BJ (cell line): Measurements from ENCODE around the gene EPB41L4B. TPM values are rescaled to one million over a fixed set of nuclear protein-coding genes. Genes with fewer than 3 reads are reported as not detected.

Experiments
- CTCF ChIA-PET: fragments of 350-600 bp; formaldehyde crosslinking; extraction: SDS; loops from one replicate; lab custom pipeline; 2021; ENCODE audit warnings: antibody characterized with exemption, inconsistent platforms; lab: Yijun Ruan, JAX
- POLR2A ChIA-PET: fragments of 300-600 bp; sonication (Branson Sonifier 250); formaldehyde crosslinking; extraction: SDS; loops from one replicate; lab custom pipeline; 2021; ENCODE audit warnings: antibody characterized with exemption; lab: Charles Lee
- DNase-seq: peaks from one replicate; pipeline ENCODE4 v3.0.0-alpha.2; 2011; ENCODE audit warnings: low read depth
- H3K27me3 ChIP-seq: 2 replicates; pipeline ENCODE4 v1.6.0; 2011; ENCODE audit warnings: low read length; ENCODE audit not compliant: control insufficient read depth, insufficient read depth
- H3K36me3 ChIP-seq: 2 replicates; pipeline ENCODE4 v1.5.1; 2011; ENCODE audit warnings: low read length; ENCODE audit not compliant: control insufficient read depth, insufficient read depth
- H3K4me3 ChIP-seq: 2 replicates; pipeline ENCODE4 v1.5.1; 2011; ENCODE audit warnings: low read depth, mild to moderate bottlenecking, control low read depth, low read length
- polyA plus RNA-seq: library from polyadenylated mRNA; depleted of rRNA; stranded (reverse); fragments of >200 nt; gene quantifications from 2 replicates; pipeline ENCODE4 v1.2.3, GENCODE V29; 2011
- TF ChIP-seq, protein P1 (sequence below): IDR thresholded peaks from 2 replicates; pipeline ENCODE4 v1.5.1; 2011; ENCODE audit warnings: low read depth, mild to moderate bottlenecking, control low read depth, inconsistent platforms, low read length, moderate library complexity; ENCODE audit not compliant: insufficient read depth

EPB41L4B gene
- polyA plus RNA-seq, 1 experiment, result 0.21 TPM

DNA sequence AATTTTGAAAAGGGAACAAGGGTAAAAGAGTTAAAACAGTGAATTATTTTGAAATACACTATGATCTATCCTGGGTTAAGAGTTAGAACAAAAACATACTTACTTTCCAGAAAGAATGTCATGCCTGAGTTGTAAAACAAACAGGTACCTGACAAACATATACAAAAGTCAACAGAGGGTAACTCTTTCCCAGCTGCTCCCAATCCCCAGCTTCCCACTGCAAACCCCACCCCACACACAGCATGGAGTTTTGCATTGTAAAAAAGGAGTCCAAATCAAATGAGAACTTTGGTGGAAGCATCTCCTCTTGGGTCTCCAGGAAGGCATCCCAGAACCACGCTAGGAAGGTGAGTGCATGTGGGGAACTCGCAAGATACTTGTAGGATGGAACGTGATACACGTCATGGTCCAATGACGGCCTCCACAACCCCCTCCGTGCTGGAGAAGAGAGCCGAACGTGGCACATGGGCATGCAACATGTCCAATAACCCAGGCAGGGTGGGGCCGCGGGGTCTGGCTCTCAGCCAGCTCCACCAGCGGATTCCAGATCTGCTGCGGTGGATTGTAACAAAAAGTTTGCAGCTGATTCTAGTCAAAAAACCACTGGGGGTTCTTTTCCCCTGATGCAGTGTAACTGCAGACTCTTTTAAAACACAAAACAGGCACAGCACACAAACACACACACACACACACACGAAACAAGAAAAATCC, 55.8 kb downstream of the EPB41L4B start:
- Histone ChIP-seq H3K36me3 (no peaks in the 10 kb centered on the region), H3K27me3 (no peaks in the 10 kb centered on the region; the same call in 1 of the 2 replicates), H3K4me3 (no peak overlapping the region)
- TF ChIP-seq, protein P1, sequence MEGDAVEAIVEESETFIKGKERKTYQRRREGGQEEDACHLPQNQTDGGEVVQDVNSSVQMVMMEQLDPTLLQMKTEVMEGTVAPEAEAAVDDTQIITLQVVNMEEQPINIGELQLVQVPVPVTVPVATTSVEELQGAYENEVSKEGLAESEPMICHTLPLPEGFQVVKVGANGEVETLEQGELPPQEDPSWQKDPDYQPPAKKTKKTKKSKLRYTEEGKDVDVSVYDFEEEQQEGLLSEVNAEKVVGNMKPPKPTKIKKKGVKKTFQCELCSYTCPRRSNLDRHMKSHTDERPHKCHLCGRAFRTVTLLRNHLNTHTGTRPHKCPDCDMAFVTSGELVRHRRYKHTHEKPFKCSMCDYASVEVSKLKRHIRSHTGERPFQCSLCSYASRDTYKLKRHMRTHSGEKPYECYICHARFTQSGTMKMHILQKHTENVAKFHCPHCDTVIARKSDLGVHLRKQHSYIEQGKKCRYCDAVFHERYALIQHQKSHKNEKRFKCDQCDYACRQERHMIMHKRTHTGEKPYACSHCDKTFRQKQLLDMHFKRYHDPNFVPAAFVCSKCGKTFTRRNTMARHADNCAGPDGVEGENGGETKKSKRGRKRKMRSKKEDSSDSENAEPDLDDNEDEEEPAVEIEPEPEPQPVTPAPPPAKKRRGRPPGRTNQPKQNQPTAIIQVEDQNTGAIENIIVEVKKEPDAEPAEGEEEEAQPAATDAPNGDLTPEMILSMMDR, result no peak
- ChIA-PET CTCF (no interaction called here), POLR2A (no interaction called here)
- no peak for DNase-seq

DNA sequence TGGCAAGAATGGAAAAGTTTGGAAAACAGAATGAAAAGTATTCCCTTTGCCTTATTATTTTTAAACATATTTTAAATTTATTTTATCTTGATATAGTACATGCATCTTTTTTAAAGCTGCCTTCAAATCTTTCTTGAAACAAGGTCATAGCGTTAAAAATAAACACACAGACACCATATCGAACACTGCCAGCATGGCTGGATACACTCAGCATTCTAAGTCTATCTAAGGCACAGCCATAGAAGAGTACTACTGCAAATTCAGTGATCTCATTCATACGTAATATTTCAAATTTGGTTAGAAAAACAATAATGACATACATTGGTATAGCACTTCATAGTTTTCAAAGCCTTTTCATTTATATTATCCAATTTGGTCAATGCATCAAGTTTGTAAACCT, 57.5 kb downstream of the EPB41L4B start:
- no peaks in the 10 kb centered on the region for H3K36me3 ChIP-seq
- DNase-seq, result no peak
- no peak overlapping the region for H3K4me3 ChIP-seq
- POLR2A ChIA-PET, result no interaction called here
- H3K27me3 ChIP-seq, result peaks cover 2% of the 10 kb centered on the region
- CTCF ChIA-PET, result no interaction called here
- TF ChIP-seq, protein P1, result no peak

DNA sequence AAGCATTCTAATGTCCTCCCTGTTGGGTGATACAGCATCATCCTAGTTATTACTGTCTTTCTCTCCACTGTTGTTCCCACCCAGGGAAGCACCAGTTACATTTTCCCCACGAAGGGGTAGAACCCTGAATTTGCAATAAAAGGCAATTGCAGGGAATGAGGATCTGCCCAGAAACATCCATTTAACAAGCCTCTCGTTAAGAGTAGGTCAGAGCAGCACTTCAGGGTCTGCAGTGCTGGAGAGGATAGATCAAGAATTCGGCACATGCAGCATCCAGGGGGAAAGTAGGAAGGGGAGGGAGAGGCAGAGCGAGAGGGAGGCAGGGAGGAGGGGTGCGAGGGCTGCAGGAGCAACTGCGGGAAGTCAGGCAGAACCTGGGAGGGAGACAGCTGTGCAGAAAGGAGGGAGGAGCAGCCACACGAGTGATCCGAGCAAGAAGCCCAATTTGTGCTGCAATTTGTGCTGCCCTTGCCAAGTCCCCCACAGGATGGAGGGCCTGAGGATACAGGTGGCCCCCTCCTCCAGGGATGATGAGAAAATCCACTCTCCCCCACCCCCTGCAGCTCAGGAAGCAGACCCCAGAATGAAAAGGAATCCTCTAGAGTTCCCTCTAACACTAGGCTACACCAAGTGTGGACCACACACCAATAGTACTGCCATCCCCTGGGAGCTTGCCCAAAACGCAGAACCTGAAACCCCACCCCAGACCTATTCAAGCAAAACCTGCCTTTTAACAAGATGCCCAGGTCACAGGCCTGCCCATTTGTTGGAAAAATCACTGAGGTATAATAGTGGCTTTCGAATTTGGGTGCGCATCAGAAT, 62.2 kb downstream of the EPB41L4B start:
- H3K4me3 ChIP-seq, result no peak overlapping the region
- ChIA-PET POLR2A (no interaction called here), CTCF (interaction anchor here (1.4 kb wide), 1 partner anchor 9 kb away, joined by 4 read pairs; no protein-coding TSS in a partner anchor)
- H3K27me3 ChIP-seq, result peaks cover 2% of the 10 kb centered on the region; the same call in 1 of the 2 replicates
- DNase-seq, result no peak
- TF ChIP-seq, protein P1, result no peak
- no peaks in the 10 kb centered on the region for H3K36me3 ChIP-seq

GRCh38 chr9:109256336-109256735, 64.5 kb downstream of the EPB41L4B start:
- POLR2A ChIA-PET, result no interaction called here
- TF ChIP-seq, protein P1, result no peak
- Histone ChIP-seq H3K36me3 (no peaks in the 10 kb centered on the region), H3K27me3 (peaks cover 2% of the 10 kb centered on the region; the same call in 1 of the 2 replicates), H3K4me3 (no peak overlapping the region)
- DNase-seq, result no peak
- CTCF ChIA-PET, result interaction anchor here (0.9 kb wide), 1 partner anchor 13 kb away, joined by 4 read pairs; no protein-coding TSS in a partner anchor

DNA sequence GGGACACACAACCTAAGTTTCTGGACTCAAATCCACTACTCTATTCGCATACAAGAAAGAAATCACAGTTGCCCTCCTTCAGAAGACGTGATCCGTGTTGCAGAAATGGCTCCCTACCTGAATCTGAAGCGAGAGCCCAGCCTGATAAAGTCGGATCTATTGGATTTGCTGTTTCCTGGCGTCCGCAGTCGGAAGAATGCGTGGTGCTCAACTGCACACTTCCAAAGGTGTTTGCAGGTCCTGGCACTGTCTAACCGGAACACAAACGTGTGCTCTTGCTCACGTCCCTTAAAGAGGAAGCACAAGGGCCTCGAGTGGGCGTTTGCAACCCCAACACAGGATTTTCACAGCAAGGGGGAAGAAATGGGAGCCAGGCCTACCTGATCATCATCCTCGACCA, 65.5 kb downstream of the EPB41L4B start:
- Histone ChIP-seq H3K36me3 (no peaks in the 10 kb centered on the region), H3K4me3 (no peak overlapping the region), H3K27me3 (peaks cover 2% of the 10 kb centered on the region; the same call in 1 of the 2 replicates)
- TF ChIP-seq, protein P1, result no peak
- CTCF ChIA-PET, result no interaction called here
- DNase-seq, result no peak
- POLR2A ChIA-PET, result no interaction called here
